Stimulated activated CD8-positive, alpha-beta memory T cell treated with anti-CD3 and anti-CD28 coated beads, Interleukin-7, amount 100 ng/mL, for 24 hours (primary cell): ENCODE results near the gene SCN4A.
"Not testable (repeated sequence)": the region's sequence is repeated elsewhere in the genome, so short reads cannot be mapped to it uniquely, and the experiment has no call there.

ENCODE experiments used
- DNase-seq: peaks from one replicate; pipeline ENCODE4 v3.0.0-alpha.2; 2020; ENCODE audit warnings: low read depth

SCN4A gene

GRCh38 chr17:63934183-63935112, 38.3 kb downstream of the SCN4A start:
- no peak for DNase-seq

- DNase-seq: no peak
Measured at GRCh38 chr17:63933598-63933997, 39.1 kb downstream of the SCN4A start.

GRCh38 chr17:63932721-63933120, 40.0 kb downstream of the SCN4A start:
- no peak for DNase-seq

GRCh38 chr17:63931981-63932561, 40.6 kb downstream of the SCN4A start, which contains the start of gene CD79B:
TSS of gene CD79B (minus strand) at chr17:63932331. CDS start at chr17:63932261, 70 bp downstream.
- DNase-seq: no peak

GRCh38 chr17:63930951-63931575, 41.7 kb downstream of the SCN4A start:
- DNase-seq: peak; percentile 28

GRCh38 chr17:63929860-63930766, 42.6 kb downstream of the SCN4A start:
- DNase-seq: no peak

DNA sequence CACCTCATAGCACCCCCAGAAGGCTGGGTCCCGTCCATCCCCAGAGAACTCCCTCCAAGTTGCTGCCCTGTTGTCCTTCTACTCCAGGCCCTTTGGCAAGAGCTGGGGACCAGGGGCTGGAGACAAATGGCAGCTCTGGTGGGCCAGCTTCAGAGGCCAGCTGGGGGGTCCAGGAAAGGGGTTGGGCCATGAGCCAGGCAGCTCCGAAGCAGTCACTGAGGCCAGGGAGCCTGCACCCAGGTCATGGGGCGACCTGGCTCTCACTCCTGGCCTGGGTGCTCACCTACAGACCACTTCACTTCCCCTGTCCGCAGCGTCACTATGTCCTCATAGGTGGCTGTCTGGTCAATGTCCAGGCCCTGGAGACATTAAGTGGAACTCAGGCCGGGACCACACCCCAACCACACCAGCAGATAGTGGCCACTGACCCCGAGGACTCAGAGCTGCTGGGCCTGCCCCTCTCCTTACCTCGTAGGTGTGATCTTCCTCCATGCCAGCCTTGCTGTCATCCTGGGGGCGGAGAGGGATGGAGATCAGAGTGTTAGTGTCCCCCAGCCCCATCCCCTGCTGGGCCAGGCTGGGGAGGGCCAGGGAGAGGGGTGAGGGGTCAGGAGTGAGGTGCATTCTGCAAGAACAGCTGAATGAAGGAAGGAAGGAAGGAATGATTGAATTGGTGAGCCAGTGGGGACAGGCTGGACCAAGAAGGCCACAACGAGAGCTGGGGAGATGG, 43.6 kb downstream of the SCN4A start:
- DNase-seq: no peak

GRCh38 chr17:63928172-63928666, 44.5 kb downstream of the SCN4A start:
- no peak for DNase-seq

DNA sequence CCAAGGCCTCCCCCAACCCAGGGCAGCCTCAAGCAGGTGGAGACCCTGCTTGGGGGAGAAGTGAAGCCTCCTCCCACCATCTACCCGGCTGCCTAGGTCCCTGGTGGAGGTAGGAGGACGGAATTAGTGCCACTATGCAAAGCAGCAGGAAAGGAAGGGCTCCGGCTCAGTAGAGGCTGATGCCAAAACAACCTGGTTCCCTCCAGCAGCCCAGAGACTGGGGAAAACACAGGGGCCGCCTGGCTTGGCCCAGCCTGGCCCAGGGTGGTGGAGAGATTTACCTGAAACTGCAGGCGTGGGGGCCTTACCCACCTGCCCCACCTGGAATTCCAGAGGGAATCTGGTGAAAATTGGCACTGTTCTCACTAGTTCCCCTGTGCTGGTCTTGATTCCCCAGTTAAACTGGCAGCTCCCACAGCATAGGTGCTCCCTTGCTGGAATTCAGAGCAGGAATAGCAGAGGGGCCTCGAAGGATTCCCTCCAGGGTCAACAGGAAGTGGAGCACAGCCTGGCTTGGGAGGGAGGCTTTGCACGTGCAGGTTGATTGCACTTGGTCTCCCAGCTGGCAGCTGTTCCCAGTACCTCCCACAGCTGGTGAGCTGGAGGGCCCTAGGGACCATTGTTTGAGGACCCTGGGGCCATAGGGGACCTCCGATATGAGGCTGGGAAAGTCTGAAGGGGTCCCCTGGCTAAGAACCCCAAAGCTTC, 45.1 kb downstream of the SCN4A start:
- DNase-seq: no peak

DNA sequence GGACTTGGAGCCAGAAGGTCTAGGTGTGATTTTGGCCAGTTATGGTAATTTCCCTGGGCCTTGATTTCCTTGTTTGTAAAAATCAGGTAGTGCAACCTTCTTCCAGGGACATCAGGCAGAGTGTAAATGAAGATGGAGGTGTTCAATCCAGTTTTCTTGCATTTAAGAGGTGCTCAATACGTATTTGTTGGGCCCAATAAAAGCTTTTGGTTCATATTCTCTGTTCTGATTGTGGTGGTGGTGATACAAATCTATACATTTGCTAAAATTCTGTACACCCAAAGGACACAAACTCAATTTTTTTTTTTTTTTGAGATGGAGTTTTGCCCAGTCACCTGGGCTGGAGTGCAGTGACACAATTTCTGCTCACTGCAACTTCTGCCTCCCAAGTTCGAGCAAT, 46.6 kb downstream of the SCN4A start:
- no peak for DNase-seq

GRCh38 chr17:63925615-63926014, 47.1 kb downstream of the SCN4A start:
- DNase-seq: no peak

GRCh38 chr17:63922402-63922801, 50.3 kb downstream of the SCN4A start:
- DNase-seq: not testable (repeated sequence)

DNA sequence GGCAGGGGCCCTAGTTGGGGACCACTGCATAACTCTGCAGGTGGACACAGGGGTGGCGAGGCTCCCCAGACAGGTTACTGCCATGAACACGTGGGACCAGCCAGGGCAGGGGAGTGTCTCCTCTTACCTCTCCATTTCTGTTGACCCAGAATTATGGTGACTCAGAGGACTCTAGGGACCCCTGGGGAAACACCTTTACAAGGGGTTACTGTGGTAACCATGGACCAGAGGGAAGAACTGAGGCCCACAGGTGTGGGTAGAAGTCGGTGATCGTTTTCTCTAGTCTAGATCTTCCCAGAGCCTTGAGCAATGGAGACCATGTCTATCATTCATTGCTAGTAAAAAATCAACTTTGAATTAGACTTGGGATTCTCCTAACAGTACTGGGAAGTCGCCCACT, 51.9 kb downstream of the SCN4A start:
- DNase-seq: not testable (repeated sequence)

DNA sequence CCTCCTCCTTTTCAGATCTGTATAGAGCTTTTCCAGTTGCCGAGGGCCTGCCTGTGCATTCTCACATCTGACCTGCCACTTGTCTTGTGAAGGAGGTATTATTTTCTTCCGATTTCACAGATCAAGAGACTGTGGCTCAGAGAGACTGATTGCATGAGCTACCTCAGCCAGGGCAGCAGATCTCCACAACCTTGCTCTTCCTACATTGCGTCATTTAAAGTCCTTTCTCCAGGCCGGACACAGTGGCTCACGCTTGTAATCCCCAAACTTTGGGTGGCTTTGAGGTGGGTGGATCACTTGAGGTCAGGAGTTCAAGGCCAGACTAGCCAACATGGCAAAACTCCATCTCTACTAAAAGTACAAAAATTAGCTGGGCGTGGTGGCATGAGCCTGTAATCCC, 52.7 kb downstream of the SCN4A start:
- DNase-seq: not testable (repeated sequence)

- peak; percentile 33 for DNase-seq
Measured at GRCh38 chr17:63919311-63919723, 53.4 kb downstream of the SCN4A start.

- DNase-seq: not testable (repeated sequence)
Measured at GRCh38 chr17:63918789-63919305, 53.9 kb downstream of the SCN4A start, which contains the start of gene GH1. TSS of gene GH1 (minus strand) at chr17:63918839. CDS start at chr17:63918776, 63 bp downstream.

- no peak for DNase-seq
Measured at GRCh38 chr17:63918305-63918704, 54.4 kb downstream of the SCN4A start.

- no peak for DNase-seq
Measured at GRCh38 chr17:63917646-63918045, 55.1 kb downstream of the SCN4A start.

DNA sequence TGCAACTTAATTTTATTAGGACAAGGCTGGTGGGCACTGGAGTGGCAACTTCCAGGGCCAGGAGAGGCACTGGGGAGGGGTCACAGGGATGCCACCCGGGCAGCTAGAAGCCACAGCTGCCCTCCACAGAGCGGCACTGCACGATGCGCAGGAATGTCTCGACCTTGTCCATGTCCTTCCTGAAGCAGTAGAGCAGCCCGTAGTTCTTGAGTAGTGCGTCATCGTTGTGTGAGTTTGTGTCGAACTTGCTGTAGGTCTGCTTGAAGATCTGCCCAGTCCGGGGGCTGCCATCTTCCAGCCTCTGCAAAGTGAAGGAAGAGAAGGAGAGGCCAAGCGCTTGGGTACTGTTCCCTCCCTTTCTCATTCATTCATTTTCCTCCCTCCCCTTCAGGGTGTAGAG, 55.5 kb downstream of the SCN4A start:
- DNase-seq: not testable (repeated sequence)
